Fibroblast of skin of left biceps (primary cell): ENCODE results near the gene FBP2.
"Not testable (repeated sequence)": the region's sequence is repeated elsewhere in the genome, so short reads cannot be mapped to it uniquely, and the experiment has no call there.

Experiments
- DNase-seq, 2 experiments: peaks; one replicate each; pipeline ENCODE4 v3.0.0-alpha.2; 2013; ENCODE audit warnings: low read depth in 2 of 2

Gene FBP2

DNA sequence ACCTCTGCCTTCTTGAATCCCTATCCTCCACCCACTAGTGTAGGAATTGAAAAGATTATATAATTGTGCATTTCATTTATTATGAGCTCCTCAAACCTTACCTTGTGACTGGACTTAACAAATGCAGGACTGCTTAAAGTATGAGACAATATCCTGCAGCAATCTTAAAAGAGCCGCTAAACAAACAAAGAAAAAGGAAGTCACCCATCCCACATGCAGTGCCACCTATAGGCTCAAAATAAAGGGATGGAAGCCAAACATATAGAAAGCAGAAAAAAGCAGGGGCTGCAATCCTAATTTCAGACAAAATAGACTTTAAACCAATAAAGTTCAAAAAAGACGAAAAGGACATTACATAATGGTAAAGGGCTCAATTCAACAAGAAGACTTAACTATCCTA, 30.1 kb downstream of the FBP2 start:
- DNase-seq: no peak

DNA sequence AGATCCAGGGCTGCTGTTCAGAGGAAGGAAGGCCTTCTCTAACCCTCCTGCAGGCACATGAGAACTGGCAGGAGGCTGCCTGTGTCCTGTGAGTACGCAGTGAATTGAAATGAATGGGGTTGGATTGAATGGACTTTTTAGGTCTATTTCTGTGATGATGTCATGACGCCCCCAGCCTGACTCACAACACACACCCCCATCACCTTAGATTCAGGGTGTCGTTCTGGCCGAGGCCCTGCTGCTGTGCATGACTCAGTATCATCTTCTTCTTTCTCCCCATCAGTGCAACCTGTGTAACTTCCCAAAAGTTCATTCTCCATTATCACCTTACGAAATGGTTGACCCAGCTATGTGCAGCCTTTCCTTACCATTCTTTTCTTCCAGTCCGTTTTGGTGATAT, 33.4 kb downstream of the FBP2 start:
- no peak for DNase-seq

DNA sequence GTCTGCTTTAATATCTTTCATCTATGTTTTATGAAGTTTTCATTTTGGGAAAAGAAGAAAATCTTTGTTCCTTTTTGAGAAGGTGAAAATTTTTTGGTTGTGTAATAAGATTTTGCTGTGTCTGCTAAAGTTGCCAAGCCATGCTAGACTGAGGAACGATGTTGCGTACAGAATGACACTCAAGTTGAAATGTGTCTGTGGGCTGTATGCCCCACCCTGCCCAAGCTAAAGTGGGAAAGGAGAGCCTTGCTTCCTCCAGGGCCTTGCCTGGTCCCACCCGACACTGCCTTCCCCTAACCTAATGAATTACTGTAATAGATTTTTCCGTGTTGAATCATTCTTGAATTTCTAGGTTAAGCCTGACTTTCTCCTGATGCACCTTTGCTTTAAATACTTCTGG, 36.2 kb downstream of the FBP2 start:
- DNase-seq: no peak

- DNase-seq: peak; percentile 19 to 20
Observed at GRCh38 chr9:94554439-94555331, 38.9 kb downstream of the FBP2 start, which contains the start of gene PCAT7. TSS of gene PCAT7 (plus strand) at chr9:94555083.

- no peak for DNase-seq
Observed at GRCh38 chr9:94554078-94554438, 39.6 kb downstream of the FBP2 start.

GRCh38 chr9:94553029-94553938, 40.3 kb downstream of the FBP2 start:
- no peak for DNase-seq

DNA sequence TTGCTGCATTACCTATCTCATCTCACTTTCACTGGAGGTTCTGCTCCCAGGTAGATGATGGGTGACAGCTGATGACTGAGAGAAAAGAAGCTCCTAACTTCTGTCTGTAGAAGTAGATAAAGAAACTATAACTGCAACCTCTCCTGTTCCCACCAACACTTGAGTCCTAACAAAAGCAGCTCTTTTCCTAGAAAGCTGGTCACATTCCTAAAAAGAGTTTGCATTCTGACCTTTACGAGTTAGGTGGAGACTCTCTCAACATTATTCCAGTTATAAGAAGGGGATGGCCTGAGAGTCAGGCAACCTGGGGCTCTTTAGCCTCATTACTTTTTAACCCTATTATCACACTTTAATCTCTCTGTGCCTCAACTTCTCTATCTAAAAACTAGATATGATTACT, 47.7 kb downstream of the FBP2 start:
- no peak for DNase-seq

GRCh38 chr9:94544335-94544734, 49.3 kb downstream of the FBP2 start:
- not testable (repeated sequence) for DNase-seq

DNA sequence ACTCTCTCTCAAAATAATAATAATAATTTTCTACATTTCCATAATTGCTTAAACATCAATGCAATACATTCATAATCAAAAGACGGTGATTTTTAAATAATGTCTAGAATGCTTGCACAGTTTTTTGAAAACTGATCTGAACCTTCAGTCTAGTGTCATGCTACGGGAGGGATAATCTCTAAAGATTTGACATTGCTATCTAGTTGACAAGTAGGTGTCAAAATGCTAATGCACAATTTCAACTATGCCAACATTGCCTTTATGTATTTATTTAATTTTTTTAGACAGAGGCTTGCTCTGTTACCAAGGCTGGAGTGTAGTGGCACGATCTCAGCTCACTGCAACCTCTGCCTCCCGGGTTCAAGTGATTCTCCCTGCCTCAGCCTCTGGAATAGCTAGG, 54.7 kb downstream of the FBP2 start:
- no peak for DNase-seq

DNA sequence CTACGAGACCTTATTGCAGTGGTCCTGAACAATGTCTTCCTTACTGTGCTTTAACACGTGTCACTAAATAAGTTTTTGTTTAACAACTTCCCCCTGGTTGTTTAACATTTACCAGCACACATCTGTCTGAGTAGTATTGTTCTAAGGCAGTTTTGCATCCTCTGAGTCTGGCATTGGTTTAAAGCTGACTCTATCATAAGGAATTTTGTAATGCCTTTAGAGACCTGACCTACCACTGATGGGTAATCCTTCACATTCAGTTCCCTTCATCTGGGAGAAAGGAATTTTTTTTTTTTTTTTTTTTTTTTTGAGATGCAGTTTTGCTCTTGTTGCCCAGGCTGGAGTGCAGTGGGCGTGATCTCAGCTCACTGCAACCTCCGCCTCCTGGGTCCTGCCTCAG, 58.7 kb downstream of the FBP2 start:
- DNase-seq: peak; percentile 24 to 31

GRCh38 chr9:94533601-94534000, 60.0 kb downstream of the FBP2 start:
- DNase-seq: no peak

GRCh38 chr9:94533155-94533554, 60.5 kb downstream of the FBP2 start:
- no peak for DNase-seq

- DNase-seq: no peak
Observed at GRCh38 chr9:94528886-94529285, 64.7 kb downstream of the FBP2 start.

DNA sequence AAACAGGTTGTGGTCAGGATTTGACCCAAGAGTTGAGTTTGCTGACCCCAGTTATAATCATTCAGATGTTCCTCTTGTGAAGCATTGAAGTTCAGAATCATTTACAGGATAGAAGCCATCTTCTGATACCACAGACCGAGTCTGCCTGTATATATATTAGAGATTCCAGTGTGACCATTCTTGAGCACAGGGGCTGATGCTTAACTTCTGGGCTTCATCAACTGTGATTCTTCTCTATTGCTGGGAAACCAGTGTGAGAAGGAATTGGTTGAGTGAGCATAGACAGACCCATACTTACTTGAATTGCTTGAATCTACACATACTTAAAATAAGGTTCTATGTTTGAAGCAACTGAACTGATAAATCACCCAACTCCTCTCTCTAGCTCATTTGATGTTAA, 66.7 kb downstream of the FBP2 start:
- DNase-seq: no peak

DNA sequence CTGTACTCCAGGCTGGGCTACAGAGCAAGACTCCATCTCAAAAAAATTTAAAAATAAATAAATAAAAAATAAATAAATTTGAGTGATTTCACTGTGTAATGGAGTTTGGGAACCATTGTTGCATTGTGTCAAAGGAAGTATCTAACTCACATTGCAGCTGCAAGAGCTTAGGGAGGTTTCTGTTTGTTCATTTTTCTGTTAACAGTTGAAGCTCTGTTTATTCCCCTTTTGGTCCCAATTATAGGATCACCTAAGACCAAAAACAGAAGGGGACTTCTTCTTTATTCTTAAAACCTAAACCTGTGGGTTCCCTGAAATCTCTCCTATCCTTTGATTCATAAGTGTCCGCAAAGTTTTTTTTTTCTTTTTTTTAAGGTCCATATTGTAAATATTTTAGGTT, 67.4 kb downstream of the FBP2 start:
- no peak for DNase-seq

DNA sequence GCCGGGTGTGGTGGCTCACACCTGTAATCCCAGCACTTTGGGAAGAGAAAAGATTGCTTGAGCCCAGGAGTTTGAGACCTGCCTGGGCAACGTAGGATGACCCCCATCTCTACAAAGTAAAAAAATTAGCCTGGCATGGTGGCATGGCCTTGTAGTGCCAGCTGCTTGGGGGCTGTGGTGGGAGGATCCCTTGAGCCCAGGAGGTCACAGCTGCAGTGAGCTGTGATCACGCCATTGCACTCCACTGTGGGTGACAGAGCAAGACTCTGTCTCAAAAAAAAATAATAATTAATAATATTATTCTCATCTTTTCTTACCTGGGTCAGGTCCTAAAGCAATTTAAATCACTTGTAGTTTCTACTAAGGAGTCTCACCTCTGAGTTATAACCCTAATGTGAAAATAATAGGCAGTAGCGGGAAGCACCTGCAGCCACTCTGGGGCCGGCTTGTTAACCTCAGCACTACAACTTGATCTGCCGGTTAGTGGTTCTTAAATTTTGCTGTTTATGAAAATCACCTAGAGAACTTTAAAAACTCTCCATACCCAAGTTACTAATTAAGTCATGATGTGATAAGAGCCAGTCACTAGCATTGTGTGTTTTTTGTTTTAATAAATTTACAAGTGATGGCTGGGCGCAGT, 68.1 kb downstream of the FBP2 start:
- no peak for DNase-seq

GRCh38 chr9:94517254-94517653, 76.4 kb downstream of the FBP2 start:
- DNase-seq: no peak

- no peak for DNase-seq
Observed at GRCh38 chr9:94514722-94515121, 78.9 kb downstream of the FBP2 start.

DNA sequence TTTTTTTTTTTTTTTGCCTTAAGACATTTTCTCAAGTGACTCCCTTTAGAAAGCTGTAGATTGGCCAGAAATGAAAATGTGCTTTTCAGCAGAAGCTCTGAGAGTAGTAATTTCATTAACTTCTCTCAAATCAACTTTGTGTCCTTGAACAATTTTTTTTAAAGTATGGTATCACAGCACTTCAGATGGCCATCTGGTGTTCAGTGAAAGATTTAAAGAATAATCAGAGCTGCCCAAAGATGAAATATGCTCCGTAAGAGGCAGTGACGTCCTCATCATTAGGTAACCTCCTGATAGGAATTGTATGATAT, 81.7 kb downstream of the FBP2 start:
- no peak for DNase-seq

DNA sequence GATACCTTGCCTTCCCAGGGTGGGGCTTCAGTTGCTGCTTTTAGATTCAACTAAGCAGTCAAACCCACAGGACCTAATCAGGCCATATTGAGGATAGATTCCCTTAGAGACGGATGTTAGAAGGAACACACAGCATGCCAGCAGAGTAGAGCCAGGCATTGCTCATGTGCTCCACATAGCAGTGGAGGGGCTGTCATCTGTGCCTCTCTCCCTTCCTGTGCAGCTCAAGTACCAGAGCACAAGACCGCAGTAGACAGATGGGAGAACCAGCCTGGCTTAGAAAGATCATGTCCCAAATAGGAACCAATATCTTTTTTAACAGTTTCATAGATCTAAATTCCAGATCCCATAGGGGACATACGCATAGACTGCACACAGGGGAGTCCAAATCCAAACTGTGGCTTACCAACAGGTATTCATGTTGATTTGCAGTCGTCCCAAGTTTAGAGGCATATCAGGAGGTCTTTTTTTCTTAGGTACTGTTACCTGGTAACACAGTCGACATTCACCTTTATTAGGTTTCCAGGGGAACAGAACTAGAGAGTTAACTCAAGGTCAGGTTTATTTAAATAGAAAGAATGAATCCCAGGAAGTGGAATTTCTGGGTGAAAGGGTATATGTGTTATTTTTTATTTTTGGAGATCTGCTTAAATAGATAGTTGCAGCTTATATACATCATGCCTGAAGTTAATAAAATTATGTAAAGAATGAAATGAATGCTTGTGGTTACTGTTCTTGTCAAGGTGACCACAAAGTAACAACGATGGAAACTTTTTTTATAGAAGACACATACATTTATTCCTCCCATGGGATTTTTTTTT, 82.3 kb downstream of the FBP2 start:
- DNase-seq: peak; percentile 25 to 41
